ENCODE data around the gene PGA5.
A peak's percentile ranks its signal among the peaks of the same experiment; 100 is the strongest.
"Not testable (repeated sequence)": the region's sequence is repeated elsewhere in the genome, so short reads cannot be mapped to it uniquely, and the experiment has no call there.

PGA5 gene

GRCh38 chr11:61229458-61229857 lies 11.5 kb upstream of the PGA5 start:
- DNase-seq = not testable (repeated sequence)

GRCh38 chr11:61231033-61231432 lies 9.9 kb upstream of the PGA5 start:
- DNase-seq = not testable (repeated sequence)

GRCh38 chr11:61231585-61231984 lies 9.4 kb upstream of the PGA5 start:
- DNase-seq = not testable (repeated sequence)

GRCh38 chr11:61232548-61233145 lies 8.3 kb upstream of the PGA5 start:
- not testable (repeated sequence) for DNase-seq

- not testable (repeated sequence) for DNase-seq
These were observed 3.8 kb upstream of the PGA5 start for GRCh38 chr11:61237130-61237529.

- not testable (repeated sequence) for DNase-seq
These were observed 687 bp upstream of the PGA5 start for GRCh38 chr11:61240288-61240687.

GRCh38 chr11:61241526-61241925 lies 551 bp downstream of the PGA5 start:
- not testable (repeated sequence) for DNase-seq

- not testable (repeated sequence) for DNase-seq
These were observed 4.4 kb downstream of the PGA5 start for GRCh38 chr11:61245284-61245964.

- DNase-seq = not testable (repeated sequence)
These were observed 7.1 kb downstream of the PGA5 start for GRCh38 chr11:61248071-61248470.

- not testable (repeated sequence) for DNase-seq
These were observed 8.2 kb downstream of the PGA5 start for GRCh38 chr11:61249201-61249600.

GRCh38 chr11:61250796-61251765 lies 10.1 kb downstream of the PGA5 start:
- not testable (repeated sequence) for DNase-seq

- not testable (repeated sequence) for DNase-seq
These were observed 11.4 kb downstream of the PGA5 start for GRCh38 chr11:61252332-61252731.

- DNase-seq = peak; percentile 50
These were observed 13.5 kb downstream of the PGA5 start for GRCh38 chr11:61254403-61255025.

GRCh38 chr11:61256710-61257482 lies 15.9 kb downstream of the PGA5 start:
- DNase-seq = no peak

GRCh38 chr11:61258546-61258945 lies 17.6 kb downstream of the PGA5 start:
- no peak for DNase-seq

- no peak for DNase-seq
These were observed 18.4 kb downstream of the PGA5 start for GRCh38 chr11:61259363-61259762.

- DNase-seq = no peak
These were observed 23.4 kb downstream of the PGA5 start for GRCh38 chr11:61264371-61264770.

GRCh38 chr11:61264795-61265194 lies 23.8 kb downstream of the PGA5 start:
- DNase-seq = no peak

GRCh38 chr11:61265357-61265756 lies 24.4 kb downstream of the PGA5 start:
- no peak for DNase-seq

GRCh38 chr11:61266602-61267001 lies 25.6 kb downstream of the PGA5 start:
- no peak for DNase-seq

GRCh38 chr11:61267437-61267841 lies 26.5 kb downstream of the PGA5 start:
- DNase-seq = peak; percentile 67
